ENCODE results near the gene ADAM21.

Gene ADAM21

DNA sequence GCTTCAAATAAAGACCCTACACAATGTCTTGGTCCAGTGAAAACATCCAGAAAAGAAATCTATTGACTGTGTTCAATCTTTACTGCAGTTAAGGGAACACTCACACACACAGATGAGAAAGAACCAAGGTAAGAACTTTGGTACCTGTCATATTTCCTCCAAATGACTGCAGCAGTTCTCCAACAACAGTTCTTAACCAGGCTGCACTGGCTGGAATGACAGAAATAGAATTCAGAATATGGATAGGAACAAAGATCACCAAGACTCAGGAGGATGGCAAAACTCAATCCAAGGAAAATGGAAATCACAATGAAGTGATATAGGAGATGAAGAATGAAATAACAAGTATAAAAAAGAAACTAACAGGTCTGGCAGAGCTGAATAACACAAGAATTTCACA, 46.2 kb downstream of the ADAM21 start:
- H3K4me1 ChIP-seq (ENCODE audit: control insufficient read depth, low read depth, low read length), result no peaks in the 10 kb centered on the region
- no peak overlapping the region for H3K4me3 ChIP-seq (ENCODE audit: low read length)
- no peaks in the 10 kb centered on the region for H3K27me3 ChIP-seq (ENCODE audit: control insufficient read depth, insufficient read depth, low read length)
- no peaks in the 10 kb centered on the region for H3K9me3 ChIP-seq (ENCODE audit: control insufficient read depth, low read depth, low read length)
- H3K9ac ChIP-seq (ENCODE audit: low read length), result no peak overlapping the region
- no peak overlapping the region for H3K27ac ChIP-seq (ENCODE audit: low read length)
- no peaks in the 10 kb centered on the region for H3K36me3 ChIP-seq (ENCODE audit: control insufficient read depth, low read depth, low read length)

All from iPS-18a (cell line).